Medulla oblongata (tissue), 1 donor: ENCODE results near the gene LRRC26.

ENCODE experiments used
- DNase-seq: peaks from one replicate; pipeline ENCODE4 v3.0.0-alpha.2; 2015; ENCODE audit errors: extremely low spot score

The LRRC26 gene

DNA sequence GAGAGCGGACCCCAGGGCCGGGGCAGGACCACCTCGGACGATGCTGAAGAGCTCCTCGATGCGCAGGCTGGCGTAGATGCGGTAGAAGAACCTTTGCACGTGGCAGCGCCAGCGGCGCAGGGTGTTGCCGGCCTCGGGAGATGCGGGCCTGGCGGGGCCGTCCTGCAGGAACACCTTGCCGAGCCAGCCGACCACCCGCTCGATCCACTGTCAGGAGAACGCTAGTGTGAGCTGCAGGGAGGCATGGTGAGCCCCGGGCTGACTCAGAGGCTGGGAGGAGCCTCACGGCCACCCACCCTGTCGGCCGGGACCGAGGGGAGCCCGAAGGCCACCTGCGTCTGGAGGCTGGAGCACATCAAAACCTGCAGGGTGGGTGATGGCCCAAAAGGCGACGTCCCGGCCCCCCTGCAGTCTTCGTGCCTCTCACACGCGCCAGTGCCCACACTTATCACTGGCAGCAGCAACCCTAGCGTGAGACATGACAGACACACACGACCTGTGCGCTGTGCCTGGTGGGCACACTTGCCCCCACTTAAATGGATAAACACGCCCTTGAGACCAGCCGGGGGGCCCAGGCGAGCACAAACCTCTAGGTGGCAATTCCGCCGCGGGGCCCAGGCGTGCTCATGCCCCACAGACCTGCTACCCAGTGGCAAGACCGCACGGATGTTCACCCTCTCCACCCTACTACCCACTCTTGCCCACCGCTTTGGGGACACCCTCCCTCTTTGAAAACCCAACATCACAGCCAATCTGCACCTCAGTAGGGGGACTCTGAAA lies 15.2 kb upstream of the LRRC26 start:
- no peak for DNase-seq

DNA sequence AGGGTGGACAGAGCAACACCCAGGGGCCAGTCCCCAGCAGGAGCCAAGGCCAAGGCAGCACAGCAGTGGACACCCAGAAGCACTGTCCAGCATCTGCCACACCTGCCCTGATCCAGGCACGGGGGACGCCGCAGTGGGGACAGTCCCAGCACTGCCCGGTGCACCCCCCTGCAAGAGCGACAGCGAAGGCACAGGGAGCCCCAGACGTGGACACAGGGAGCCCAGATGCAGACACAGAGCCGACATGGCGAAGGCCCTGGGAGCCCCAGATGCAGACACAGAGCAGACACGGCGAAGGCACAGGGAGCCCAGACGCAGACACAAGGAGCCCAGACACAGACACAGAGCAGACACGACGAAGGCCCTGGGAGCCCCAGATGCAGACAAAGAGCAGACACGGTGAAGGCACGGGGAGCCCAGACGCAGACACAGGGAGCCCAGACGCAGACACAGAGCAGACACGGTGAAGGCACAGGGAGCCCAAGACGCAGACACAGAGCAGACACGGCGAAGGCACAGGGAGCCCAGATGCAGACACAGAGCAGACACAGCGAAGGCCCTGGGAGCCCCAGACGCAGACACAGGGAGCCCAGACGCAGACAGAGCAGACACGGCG lies 14.2 kb upstream of the LRRC26 start:
- no peak for DNase-seq

DNA sequence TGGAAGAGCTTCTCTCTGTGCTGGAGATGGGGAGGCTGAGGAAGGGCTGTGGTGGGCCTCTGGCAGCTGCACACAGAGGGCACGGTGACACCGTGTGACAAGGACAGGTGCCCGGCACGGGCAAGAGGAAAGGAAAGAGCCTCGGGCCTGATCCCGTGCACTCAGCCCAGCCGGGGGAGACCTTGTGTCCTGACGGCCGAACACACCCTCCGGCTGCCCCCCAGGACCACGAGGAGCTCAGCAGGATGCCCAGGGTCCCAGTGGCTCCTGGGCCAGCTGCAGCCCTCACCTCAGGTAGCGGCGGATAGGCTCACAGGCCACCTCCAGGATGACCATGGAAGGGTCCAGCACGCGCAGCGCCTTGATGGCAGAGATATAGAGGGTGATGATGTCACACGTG lies 13.0 kb upstream of the LRRC26 start:
- DNase-seq = no peak

DNA sequence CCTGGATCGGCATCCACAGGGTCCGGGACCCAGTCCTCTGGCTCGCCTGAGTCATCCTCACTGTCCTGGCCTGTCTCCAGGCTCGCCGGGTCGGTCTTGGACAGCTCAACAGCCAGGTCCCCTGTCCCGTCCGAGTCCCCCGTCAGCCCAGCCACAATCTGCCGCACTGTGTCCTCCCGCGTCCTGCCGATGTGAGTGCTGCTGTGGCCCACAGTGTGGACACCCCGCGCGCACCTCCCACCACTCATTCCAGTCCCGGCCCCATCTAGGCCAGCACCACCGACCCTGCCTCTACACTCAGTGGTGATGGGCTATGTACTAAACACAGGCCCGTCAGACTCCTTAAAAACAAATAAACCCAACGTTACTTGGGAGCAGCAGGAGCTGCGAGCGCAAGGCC lies 11.8 kb upstream of the LRRC26 start:
- DNase-seq = no peak

DNA sequence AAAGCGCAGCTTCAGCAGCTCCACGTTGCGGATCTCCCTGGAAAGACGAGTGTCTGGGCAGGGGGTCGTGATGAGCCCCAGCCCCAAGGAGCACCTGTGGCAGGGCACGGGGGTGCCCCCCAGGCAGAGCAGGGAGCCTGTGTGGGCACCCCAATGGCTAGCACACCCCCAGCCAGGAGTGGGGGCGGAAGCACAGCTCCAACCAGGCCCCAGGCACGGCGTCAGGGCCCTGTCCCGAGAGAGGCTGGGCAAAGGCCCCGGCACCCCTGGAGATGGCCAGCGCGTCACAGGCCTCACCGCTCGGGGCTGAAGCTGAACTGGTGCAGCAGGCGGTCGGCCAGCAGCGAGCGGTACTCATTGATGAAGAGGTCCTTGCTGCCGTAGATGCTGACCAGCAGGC lies 10.6 kb upstream of the LRRC26 start:
- DNase-seq = no peak

DNA sequence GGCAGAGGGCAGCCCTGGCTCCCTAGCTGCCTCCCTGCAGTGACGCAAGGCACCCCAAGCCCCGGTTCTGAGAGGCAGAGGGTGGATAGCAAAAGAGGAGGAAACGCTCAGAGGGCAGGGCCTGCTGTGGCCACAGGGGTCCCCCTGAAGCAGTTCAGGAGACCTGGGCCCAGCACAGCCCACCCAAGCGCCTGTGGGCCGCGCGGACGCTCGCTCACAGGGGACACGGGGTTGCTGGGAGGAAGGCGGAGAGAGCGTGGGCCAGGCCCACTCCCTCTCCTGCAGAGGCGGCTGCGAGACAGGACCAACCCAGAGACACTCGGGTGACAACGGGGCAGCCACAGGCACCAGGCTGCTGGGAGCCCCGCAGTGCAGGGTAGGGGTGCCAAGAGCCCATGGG lies 9.9 kb upstream of the LRRC26 start:
- DNase-seq = no peak

DNA sequence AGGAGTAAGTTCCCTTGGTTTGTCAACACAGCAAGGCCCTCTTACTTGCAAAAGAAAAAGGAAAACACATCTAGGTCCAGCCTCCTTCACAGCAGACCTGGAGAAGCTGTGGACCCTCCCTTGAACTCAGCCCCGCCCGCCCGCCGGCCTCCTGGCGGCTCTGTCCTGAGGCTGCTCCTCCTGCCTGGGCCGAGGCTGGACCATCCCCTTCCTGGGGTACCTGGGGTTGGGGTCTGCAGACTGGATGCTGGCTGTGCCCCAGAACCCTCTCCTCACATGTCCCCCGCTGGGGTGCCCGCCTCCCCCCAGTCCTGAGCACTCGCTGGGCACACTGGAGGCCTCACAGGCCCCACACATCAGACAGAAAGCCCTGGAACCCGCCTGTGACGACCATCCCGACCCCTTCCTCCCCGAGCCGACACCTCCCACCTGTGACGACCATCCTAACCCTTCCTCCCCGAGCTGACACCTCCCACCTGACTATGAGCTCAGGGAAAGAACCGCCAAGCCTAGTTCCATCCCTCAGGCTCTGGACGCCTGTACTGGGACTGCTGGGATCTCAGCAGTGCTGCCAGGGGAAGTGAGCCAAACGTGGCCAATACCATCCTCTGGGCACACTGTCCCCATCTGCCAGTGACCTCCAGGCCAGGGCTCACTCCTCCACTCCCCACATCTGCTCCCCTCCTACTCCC lies 9.2 kb upstream of the LRRC26 start:
- DNase-seq = no peak

DNA sequence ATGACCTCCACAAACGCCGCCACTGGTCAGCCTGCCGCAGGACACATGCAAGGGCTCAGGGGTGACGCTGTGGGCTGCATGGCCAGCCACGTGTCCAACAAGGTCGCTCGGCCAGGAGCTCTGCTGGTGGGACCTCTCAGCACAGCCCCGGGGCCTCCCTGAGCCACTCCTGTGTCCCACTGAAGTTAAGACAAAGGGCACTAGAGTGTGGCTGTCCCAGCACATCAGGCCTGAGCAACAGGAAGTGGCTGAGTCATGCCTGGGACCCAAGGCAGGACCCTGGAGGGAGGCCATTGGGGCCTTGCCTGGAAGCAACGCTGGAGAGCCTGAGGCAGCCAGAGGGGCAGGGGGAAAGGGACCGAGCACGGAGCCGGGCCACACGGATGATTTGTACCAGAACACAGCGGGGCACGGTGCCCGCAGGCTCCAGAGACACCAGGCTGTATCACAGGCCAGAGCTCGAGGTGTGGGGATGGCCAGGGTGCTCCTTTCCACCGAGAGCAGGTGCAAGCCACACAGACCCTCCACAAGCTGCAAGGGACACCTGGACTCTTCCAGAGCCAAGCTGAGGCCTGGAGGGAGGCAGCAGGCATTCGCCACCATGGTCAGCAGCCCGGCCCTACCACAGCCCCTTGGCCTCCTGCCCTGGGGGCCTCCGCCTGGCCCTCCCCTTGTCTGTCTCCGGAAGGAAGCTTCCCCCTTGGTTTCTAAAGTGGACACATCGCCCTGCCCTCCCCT lies 8.5 kb upstream of the LRRC26 start:
- no peak for DNase-seq

DNA sequence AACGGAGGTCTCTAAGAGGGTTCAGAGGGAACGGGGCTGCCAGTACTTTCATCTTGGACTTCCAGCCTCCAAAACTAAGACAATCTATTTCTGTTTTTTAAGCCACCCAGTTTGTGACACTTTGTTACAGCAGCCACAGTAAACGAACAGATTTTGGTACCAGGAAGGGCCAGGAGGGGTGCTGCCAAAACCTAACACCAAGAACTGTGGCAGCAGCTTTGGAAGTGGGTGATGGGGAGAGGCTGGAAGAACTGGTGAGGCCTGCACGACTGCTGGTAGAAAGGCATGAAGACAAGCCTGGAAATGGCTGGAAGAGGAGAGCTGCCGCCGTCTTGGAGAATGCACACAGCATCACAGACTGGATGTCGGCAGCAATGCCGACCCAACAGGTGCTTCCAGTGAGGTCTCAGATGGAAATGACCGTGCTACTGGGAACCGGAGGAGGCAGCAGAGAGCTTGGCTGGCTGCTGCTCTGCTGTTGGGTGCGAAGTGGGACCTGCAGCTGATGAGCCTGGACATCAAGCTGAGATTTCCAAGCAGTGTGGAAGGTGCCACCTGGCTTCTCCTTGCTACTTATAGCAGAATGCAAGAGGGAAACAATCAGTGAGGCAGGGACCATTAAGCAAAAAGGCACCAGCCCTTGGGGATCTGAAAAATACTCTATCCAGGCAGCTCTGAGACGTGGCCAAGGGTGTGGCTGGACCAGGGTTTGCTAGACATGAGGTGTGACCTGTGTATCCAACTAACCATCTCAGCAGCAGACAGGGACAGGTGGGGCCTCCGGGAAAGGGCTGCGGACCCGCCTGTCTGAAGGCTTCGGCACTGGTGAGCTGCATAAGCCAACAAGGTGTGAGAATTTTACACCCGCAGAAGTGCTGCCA lies 6.7 kb upstream of the LRRC26 start:
- DNase-seq = no peak

DNA sequence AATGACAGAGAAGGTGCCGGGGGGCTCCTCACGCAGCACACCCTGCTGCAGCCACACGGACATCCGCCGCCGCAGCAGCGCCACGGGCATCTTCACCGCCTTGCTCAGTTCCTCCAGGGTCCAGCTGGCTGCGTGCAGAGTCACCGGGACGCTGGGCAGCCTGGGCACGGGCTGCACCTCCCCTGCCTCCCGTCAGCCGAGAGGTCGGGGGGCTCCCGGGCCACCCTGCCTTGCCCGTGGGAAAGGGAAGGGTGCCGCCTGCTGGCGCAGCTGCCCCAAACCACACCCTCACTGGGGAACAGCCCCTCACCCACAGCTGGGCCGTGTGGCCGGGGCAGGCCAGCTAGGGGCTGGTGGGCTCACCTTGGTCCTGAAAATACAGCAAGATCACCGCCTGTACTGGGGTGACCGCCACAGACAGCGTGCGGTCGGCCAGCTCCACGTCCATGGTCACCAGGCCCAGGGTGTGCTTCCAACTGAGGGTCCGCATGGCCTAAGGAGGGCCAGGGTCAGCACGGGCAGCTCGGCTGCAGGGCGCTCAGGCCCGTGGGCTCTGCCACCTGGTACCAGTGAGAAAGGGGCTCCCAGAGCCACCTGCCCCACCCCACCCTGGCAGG lies 5.6 kb upstream of the LRRC26 start:
- no peak for DNase-seq

DNA sequence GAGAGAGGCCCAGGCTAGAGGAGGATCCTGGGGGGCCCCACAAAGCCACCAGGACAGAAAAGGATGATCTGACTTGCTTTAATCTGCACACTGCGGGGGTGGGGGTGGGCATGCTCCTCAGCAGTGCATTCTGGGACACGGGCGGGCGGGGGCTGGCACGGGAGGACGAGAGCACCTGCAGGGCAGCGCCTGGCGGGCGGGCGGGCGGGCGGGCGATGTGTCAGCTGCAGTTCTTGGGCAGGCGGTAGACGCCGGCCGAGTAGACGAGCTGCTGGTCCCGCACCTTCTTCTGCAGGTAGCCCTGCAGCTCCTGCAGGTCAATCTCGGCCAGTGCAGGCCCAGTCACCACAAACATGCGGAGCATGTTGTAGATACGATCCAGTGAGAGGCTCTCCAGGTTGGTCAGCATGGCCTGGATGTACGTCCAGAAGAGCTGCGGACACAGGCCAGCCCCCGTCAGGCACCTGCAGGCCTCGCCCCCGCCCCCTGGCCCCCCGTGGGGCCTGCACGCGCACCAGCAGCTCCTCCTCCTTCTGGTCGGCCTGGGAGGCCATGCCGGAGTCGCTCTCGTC lies 5.0 kb upstream of the LRRC26 start:
- DNase-seq = no peak

DNA sequence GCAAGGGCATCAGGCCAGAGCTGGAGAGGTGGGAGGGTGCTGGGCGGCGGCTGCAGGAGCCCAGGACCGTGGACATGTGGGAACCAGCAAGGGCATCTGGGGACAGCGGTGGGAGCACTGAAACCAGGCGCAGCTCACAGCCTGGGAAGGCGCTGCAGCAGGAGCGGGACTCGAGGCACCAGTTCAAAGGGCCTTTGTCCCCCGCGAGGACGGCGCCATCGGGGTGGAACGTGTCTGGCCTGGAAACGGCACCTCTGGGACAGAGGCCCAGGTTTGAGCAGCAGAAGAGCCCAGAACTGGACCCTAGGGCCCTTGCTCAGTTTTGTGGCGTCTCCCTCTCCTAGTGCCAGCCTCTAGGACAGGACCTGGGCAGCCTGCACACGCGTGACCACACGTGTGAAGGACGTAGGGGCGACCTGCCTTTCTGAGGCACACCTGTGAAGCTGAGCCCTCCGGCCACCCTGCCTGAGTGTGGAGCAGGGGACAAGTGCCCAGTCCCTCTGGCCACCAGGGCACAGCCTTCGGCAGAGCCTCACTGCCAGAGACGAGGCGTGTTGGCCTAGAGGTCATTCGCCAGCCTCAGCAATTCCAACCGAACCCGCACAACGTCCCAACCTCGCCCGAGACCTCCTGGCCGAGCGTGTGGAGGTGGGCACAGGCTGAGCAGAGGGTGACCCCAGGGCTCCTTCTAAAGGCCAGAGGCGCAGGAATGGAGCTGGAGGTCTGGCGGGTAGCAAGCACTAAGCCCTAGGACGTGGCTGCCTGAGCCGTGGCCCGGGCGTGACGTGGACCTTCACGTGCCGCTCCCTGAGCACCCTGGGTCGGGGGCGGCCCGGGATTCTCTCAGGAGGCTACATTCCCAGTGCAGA lies 4.2 kb upstream of the LRRC26 start:
- no peak for DNase-seq

DNA sequence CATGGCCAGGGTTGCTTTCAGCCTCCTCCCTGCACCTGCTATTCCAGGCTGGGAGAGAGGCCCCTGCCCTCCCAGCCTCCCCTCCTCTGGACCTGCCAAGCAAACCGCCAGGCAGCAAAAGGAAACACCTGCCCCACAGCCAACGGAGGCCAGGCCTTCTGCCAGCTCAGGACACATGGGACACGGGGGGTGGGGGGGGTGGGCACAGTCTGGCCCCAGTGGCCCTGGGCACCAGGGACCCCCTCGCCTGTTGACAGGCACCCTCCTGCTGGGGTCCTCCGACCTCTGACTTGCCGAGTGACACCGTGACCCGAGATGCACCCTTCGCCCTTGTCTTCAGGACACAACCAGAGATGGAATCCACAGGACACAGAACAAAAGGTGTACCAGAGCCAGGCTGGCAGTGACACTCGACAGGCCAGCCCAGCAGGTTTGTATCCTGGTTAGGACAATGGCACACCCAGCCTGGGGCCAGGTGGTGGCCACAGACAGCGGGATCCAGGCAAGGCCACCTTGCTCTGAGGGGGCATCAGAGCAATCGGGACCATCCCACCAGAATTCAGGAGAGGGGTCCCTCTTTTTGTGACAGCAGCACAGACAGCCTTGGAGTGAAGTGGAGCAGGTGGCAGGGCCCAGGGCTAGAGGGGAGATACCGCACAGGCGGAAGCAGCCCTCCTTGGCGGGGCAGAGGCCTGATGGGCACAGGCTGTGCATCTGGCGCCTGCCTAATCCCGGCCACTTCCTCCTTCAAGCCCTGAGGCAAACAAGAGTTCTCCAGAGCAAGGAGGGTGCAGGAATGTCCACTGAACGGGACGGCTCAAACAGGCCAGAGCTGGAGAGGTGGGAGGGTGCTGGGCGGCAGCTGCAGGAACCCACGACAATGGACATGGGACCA lies 3.3 kb upstream of the LRRC26 start:
- no peak for DNase-seq

DNA sequence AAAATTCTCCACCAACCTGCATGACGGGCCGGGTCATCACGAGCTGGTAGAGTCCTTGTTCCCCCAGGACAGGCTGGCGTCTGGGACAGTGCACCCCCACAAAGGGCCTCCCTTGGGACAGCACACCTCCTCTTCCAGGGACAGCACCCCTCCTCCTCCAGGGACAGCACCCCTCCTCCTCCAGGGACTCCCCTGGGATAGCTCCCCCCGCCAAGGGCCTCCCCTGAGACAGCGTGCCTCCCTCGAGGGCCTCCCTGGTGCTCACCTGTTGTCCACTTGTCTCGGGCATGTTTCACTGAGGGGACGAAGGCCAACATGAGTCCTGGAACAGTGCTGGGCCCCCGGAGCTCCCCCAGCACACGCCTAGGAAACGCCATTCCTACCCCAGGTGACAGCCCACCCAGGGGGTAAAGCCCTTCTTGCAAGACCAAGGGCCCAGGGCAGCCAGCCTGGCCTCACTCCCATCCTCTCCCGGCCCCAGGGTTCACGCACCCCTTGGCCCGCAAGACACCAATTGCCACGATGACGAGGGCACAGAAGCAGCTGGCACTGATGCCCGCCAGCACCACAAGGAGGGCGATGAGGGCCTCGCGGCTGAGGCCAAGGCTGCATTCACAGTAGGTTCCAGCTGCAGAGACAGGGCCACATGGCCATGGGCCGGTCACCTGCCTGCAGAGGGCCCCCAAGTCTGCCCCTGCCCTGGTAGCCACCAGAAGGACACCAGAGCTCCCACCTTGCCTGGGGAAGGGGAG lies 1.5 kb upstream of the LRRC26 start:
- no peak for DNase-seq

DNA sequence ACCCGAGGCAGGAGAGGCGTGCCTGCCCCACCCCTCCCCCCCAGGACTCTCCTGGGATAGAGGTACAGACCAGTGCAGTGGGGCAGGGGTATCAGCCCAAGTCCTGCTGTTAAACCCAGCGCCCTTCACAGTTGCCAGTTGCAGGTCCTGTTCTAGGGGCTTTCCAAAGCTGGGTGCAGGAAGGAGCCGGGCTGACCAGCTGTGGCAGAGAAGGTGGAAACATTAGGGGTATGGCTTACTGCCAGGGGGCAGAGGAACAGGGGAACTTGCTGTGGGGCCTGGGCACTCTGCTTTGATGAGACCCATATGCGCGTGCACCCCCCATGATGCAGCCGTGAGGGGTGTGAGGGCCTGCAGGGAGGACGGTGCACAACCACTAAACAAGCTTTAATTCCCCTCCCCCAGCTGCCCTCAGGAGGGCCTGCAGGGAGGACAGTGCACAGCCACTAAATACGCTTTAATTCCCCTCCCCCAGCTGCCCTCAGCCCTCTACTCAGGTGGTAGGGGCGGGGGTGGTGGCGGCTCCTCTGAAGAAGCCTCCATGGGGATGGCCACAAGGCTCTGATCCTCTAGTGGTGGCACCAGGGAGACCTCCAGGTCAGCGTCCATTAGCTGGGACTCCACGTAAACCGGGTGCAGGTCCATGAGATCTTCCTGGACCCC lies 766 bp upstream of the LRRC26 start:
- DNase-seq = no peak

DNA sequence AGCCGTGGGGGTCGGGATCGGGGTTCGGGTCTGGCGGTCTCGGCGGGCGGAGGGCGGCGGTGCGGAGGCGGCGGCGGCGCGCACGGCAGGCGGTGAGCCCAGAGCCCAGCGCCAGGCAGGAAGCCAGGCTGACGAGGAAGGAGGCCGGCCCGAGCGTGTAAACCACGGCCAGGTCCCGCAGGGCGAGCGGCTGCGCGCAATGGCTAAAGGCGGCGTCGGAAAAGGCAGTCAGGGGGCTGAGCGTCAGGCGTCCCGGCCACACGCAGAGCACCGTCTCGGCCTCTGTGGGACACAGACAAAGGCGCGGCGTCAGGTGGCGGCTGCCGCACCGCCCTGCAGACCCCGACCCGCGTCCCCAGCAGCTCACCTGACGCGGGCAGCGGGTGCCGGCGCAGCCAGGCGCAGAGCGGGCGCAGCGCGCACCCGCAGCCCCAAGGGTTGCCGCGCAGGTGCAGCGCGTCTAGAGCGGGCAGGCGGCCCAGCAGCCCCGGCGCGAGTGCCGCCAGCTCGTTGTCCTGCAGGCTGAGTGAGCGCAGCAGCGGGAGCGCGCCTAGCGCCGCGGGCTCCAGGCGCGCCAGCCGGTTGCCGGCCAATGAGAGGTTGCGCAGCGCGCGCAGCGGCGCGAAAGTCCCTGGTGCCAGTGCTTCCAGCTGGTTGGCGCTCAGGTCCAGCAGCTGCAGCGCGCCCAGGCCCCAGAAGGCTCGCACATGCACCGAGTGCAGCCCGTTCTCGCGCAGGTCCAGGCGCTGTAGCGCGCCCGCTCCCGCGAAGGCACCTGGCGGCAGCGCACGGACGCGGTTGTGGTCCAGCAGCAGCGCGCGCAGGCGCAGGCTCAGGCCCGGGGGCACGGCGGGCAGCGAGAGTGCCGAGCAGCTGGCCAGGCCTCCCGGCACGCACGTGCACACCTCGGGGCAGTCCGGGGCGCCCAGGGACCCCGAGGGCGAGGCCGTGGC lies 671 bp downstream of the LRRC26 start:
- DNase-seq = no peak
